NCI-H1694 treated with DMSO at 0.1 percent for 48 hours (cell line): ENCODE results near the gene ACER1.
A peak's percentile ranks its signal among the peaks of the same experiment; 100 is the strongest.
"Not testable (repeated sequence)": the region's sequence is repeated elsewhere in the genome, so short reads cannot be mapped to it uniquely, and the experiment has no call there.

Experiments used
- DNase-seq: peaks from one replicate; lab custom pipeline; 2025; lab: John Stamatoyannopoulos, UW

The ACER1 gene

GRCh38 chr19:6355321-6356040, 22.1 kb upstream of the ACER1 start:
- DNase-seq: not testable (repeated sequence)

- no peak for DNase-seq
These were observed 20.8 kb upstream of the ACER1 start for GRCh38 chr19:6354098-6354674.

GRCh38 chr19:6352381-6353165, 19.2 kb upstream of the ACER1 start:
- no peak for DNase-seq

GRCh38 chr19:6350688-6351087, 17.3 kb upstream of the ACER1 start:
- DNase-seq: no peak

- not testable (repeated sequence) for DNase-seq
These were observed 15.9 kb upstream of the ACER1 start for GRCh38 chr19:6349271-6349670.

- DNase-seq: no peak
These were observed 10.1 kb upstream of the ACER1 start for GRCh38 chr19:6343462-6343861.

- peak; percentile 41 for DNase-seq
These were observed 7.2 kb upstream of the ACER1 start for GRCh38 chr19:6340493-6341201.

GRCh38 chr19:6334490-6335285, 1.3 kb upstream of the ACER1 start:
- no peak for DNase-seq

- no peak for DNase-seq
These were observed 6.6 kb downstream of the ACER1 start for GRCh38 chr19:6326815-6327214.

GRCh38 chr19:6325614-6326013, 7.8 kb downstream of the ACER1 start:
- DNase-seq: no peak

GRCh38 chr19:6324757-6325156, 8.7 kb downstream of the ACER1 start:
- no peak for DNase-seq

- no peak for DNase-seq
These were observed 11.1 kb downstream of the ACER1 start for GRCh38 chr19:6322284-6322683.

GRCh38 chr19:6319376-6319775, 14.0 kb downstream of the ACER1 start:
- no peak for DNase-seq

- no peak for DNase-seq
These were observed 14.6 kb downstream of the ACER1 start for GRCh38 chr19:6318772-6319171.

- DNase-seq: not testable (repeated sequence)
These were observed 17.8 kb downstream of the ACER1 start for GRCh38 chr19:6315646-6316045.

- no peak for DNase-seq
These were observed 19.9 kb downstream of the ACER1 start for GRCh38 chr19:6313398-6313969.

- DNase-seq: no peak
These were observed 21.4 kb downstream of the ACER1 start for GRCh38 chr19:6312018-6312417.

GRCh38 chr19:6298413-6298812, 35.0 kb downstream of the ACER1 start:
- DNase-seq: no peak

GRCh38 chr19:6297202-6297601, 36.2 kb downstream of the ACER1 start:
- no peak for DNase-seq

- DNase-seq: no peak
These were observed 41.4 kb downstream of the ACER1 start for GRCh38 chr19:6292006-6292405.

- DNase-seq: no peak
These were observed 44.7 kb downstream of the ACER1 start for GRCh38 chr19:6288737-6289136.
